Common myeloid progenitor, CD34-positive (primary cell): ENCODE results near the gene ACOT7.

Experiments
- CTCF ChIA-PET: fragments of 350-600 bp; sonication (Branson Sonifier 250); formaldehyde crosslinking; loops from one replicate; lab custom pipeline; 2021; ENCODE audit warnings: antibody characterized with exemption; lab: Charles Lee
- POLR2A ChIA-PET: fragments of 350-600 bp; sonication (Branson Sonifier 250); formaldehyde crosslinking; loops from one replicate; lab custom pipeline; 2021; ENCODE audit warnings: antibody characterized with exemption; lab: Charles Lee
- DNase-seq, 3 donors: peaks; one replicate each; pipeline versions ENCODE4 v3.0.0 to v3.0.0-alpha.2; 2013
- H3K27ac ChIP-seq, 2 experiments: 1 replicate in 1 of 2; 2 replicates in 1 of 2; pipeline ENCODE4 v1.7.0; 2013; ENCODE audit warnings: inconsistent platforms in 2 of 2, low read length in 2 of 2, mild to moderate bottlenecking in 2 of 2, low read depth in 1 of 2, moderate library complexity in 1 of 2; ENCODE audit not compliant: severe bottlenecking in 2 of 2, insufficient read depth in 1 of 2, poor library complexity in 1 of 2
- H3K27me3 ChIP-seq, 5 experiments: replicated peaks in 2 of 5; 1 replicate in 3 of 5; 2 replicates in 2 of 5; pipeline versions ENCODE4 v1.6.1 to v1.7.0; 2013; ENCODE audit warnings: low read length in 4 of 5, mild to moderate bottlenecking in 2 of 5, moderate library complexity in 2 of 5, inconsistent platforms in 1 of 5; ENCODE audit not compliant: insufficient read depth in 5 of 5, control insufficient read depth in 4 of 5
- H3K36me3 ChIP-seq, 4 experiments: 1 replicate in 2 of 4; 2 replicates in 2 of 4; pipeline versions ENCODE4 v1.6.1 to v1.7.0; 2013; ENCODE audit warnings: low read length in 3 of 4, control low read depth in 1 of 4, mild to moderate bottlenecking in 1 of 4; ENCODE audit not compliant: control insufficient read depth in 4 of 4, insufficient read depth in 4 of 4
- H3K4me1 ChIP-seq, 4 experiments: 1 replicate in 3 of 4; 2 replicates in 1 of 4; pipeline versions ENCODE4 v1.6.1 to v1.7.1; 2013; ENCODE audit warnings: low read length in 3 of 4, mild to moderate bottlenecking in 3 of 4, control low read depth in 1 of 4, inconsistent platforms in 1 of 4, moderate library complexity in 1 of 4; ENCODE audit not compliant: control insufficient read depth in 4 of 4, insufficient read depth in 4 of 4; ENCODE audit errors: control extremely low read depth in 1 of 4
- H3K4me3 ChIP-seq, 7 experiments: 1 replicate in 4 of 7; 2 replicates in 3 of 7; pipeline versions ENCODE4 v1.5.1 to v1.7.0; 2013; ENCODE audit warnings: mild to moderate bottlenecking in 7 of 7, low read length in 6 of 7, moderate library complexity in 6 of 7, inconsistent platforms in 2 of 7, low read depth in 2 of 7, control low read depth in 1 of 7; ENCODE audit not compliant: insufficient read depth in 4 of 7, control insufficient read depth in 1 of 7; ENCODE audit errors: extremely low read depth in 1 of 7
- H3K9me3 ChIP-seq, 5 experiments: 1 replicate in 4 of 5; 2 replicates in 1 of 5; pipeline versions ENCODE4 v1.6.1 to v1.7.1; 2013; ENCODE audit warnings: low read length in 4 of 5, mild to moderate bottlenecking in 2 of 5, inconsistent platforms in 1 of 5, low read depth in 1 of 5, moderate library complexity in 1 of 5; ENCODE audit not compliant: control insufficient read depth in 4 of 5, insufficient read depth in 2 of 5; ENCODE audit errors: control extremely low read depth in 1 of 5
- WGBS: methylation state at CpG from one replicate; pipeline ENCODE4 v1.1.5; 2013; ENCODE audit not compliant: insufficient coverage; 5-methylcytosine and 5-hydroxymethylcytosine counted together

The ACOT7 gene

DNA sequence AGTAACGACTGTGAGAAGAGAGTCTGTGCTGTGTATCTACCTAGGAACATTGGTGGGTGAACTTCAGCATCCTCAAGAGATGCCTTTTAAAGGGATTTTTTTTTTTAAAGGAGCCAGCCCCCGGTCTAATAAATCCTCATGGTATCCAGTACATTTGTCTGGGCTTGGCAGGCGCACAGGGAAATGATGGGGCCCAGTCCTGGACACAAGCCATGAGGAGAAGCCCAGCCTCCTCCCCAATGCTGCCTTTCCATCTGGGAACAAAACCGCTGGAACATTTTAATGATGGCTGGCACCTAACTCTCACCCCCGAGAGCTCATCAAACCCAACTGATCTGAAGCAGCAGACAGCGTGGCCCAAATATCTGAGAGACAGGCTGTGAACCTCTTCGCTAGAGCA lies 64.2 kb downstream of the ACOT7 start:
- CTCF ChIA-PET, result interaction anchor here (1.3 kb wide), 1 partner anchor 15 kb away, joined by 3 read pairs; no protein-coding TSS in a partner anchor

DNA sequence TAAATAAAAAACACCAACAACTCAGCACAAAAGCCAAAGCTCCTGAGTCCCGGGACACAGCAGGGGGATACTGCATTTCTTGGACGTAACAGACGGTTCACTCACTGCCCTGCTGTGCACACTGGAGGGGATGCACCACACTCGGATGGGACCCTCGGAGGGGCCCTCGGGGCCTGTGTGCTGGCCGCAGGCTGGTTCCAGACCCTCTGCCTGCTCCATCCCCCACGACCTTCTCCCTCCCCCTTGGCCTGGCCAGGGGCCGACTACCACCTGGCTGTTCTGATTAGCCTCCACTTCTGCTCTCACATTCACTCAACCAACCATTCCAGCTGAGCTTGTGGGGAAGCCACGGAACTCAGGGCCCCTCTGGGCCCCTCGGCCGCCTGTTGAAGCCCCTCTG lies 64.9 kb downstream of the ACOT7 start:
- no peaks in the 10 kb centered on the region for H3K9me3 ChIP-seq
- ChIA-PET CTCF (interaction anchor here (1.3 kb wide), 1 partner anchor 16 kb away, joined by 3 read pairs; no protein-coding TSS in a partner anchor), POLR2A (no interaction called here)
- DNase-seq, result no peak
- H3K36me3 ChIP-seq, result peaks cover 0 to 28% (median 8%) of the 10 kb centered on the region in 4 experiments
- H3K4me3 ChIP-seq, result no peak overlapping the region
- H3K4me1 ChIP-seq, result no peaks in the 10 kb centered on the region
- no peaks in the 10 kb centered on the region for H3K27me3 ChIP-seq
- WGBS, result 99% methylated on average over 12 of the region's 12 CpGs
- H3K27ac ChIP-seq, result no peak overlapping the region

More for the DNA sequence above, 64.2 kb downstream of the ACOT7 start:
- Histone ChIP-seq H3K27ac (no peak overlapping the region), H3K27me3 (no peaks in the 10 kb centered on the region), H3K4me1 (no peaks in the 10 kb centered on the region), H3K36me3 (peaks cover 0 to 31% (median 8%) of the 10 kb centered on the region in 4 experiments), H3K4me3 (no peak overlapping the region), H3K9me3 (no peaks in the 10 kb centered on the region)
- no peak for DNase-seq
- POLR2A ChIA-PET, result no interaction called here
- 95% methylated on average over 6 of the region's 7 CpGs for WGBS

DNA sequence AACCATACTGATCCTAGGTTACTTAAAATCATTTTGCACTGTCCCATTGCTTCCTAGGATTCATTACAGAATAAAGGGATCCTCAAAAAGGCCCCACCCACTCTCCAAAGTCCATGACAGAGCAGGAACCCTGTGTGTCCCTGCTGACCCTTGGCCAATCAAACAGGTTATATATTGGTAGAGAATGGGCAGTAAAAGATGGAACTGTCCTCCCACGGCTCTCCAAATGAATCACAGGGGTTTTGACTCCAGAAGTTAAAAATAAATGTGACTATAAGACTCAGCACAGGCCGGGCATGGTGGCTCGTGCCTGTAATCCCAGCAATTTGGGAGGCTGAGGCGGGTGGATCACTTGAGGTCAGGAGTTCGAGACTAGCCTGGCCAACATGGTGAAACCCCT lies 65.5 kb downstream of the ACOT7 start:
- Histone ChIP-seq H3K27me3 (no peaks in the 10 kb centered on the region), H3K4me1 (no peaks in the 10 kb centered on the region), H3K9me3 (no peaks in the 10 kb centered on the region), H3K4me3 (no peak overlapping the region), H3K27ac (no peak overlapping the region), H3K36me3 (peaks cover 0 to 28% (median 8%) of the 10 kb centered on the region in 4 experiments)
- no peak for DNase-seq
- ChIA-PET POLR2A (no interaction called here), CTCF (no interaction called here)
- WGBS, result 93% methylated on average over 4 of the region's 5 CpGs

GRCh38 chr1:6325482-6325881 lies 68.1 kb downstream of the ACOT7 start:
- Histone ChIP-seq H3K36me3 (peaks cover 0 to 22% (median 7%) of the 10 kb centered on the region in 4 experiments), H3K4me1 (no peaks in the 10 kb centered on the region), H3K27me3 (no peaks in the 10 kb centered on the region), H3K4me3 (no peak overlapping the region), H3K27ac (no peak overlapping the region), H3K9me3 (no peaks in the 10 kb centered on the region)
- 96% methylated on average over 5 of the region's 7 CpGs for whole genome bisulfite sequencing
- DNase-seq, result no peak
- ChIA-PET CTCF (no interaction called here), POLR2A (no interaction called here)

- POLR2A ChIA-PET, result no interaction called here
- Histone ChIP-seq H3K4me3 (no peak overlapping the region), H3K4me1 (no peaks in the 10 kb centered on the region), H3K9me3 (no peaks in the 10 kb centered on the region), H3K27ac (no peak overlapping the region), H3K27me3 (no peaks in the 10 kb centered on the region), H3K36me3 (peaks cover 0 to 29% (median 9%) of the 10 kb centered on the region in 4 experiments)
- CTCF ChIA-PET, result no interaction called here
- no peak for DNase-seq
- 96% methylated on average over 7 of the region's 10 CpGs for WGBS
These were observed 71.4 kb downstream of the ACOT7 start for GRCh38 chr1:6322161-6322560.

DNA sequence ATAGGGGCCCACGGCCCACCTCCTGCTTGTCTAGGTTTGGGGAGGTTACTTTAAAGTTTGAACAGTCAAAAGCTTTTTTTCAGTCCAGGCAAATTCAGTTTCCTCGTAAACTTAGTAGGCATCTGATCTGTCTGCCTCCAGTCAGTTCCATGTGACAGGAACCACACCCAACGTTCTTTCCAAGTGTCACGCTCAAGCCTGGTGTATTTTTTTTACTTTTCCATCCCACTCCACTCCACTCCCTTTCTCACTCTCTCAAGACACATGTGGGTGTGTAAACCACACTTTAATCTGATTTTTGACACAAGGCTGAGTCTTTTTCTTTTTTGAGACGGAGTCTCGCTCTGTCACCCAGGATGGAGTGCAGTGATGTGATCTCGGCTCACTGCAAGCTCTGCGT lies 72.4 kb downstream of the ACOT7 start:
- peaks cover 0 to 5% (median 0%) of the 10 kb centered on the region in 4 experiments for H3K4me1 ChIP-seq
- DNase-seq, result no peak
- H3K27me3 ChIP-seq, result no peaks in the 10 kb centered on the region
- no peak overlapping the region for H3K4me3 ChIP-seq
- H3K36me3 ChIP-seq, result peaks cover 0 to 27% (median 7%) of the 10 kb centered on the region in 4 experiments
- no peak overlapping the region for H3K27ac ChIP-seq
- 98% methylated on average over 4 of the region's 8 CpGs for WGBS
- ChIA-PET POLR2A (no interaction called here), CTCF (no interaction called here)
- H3K9me3 ChIP-seq, result no peaks in the 10 kb centered on the region

DNA sequence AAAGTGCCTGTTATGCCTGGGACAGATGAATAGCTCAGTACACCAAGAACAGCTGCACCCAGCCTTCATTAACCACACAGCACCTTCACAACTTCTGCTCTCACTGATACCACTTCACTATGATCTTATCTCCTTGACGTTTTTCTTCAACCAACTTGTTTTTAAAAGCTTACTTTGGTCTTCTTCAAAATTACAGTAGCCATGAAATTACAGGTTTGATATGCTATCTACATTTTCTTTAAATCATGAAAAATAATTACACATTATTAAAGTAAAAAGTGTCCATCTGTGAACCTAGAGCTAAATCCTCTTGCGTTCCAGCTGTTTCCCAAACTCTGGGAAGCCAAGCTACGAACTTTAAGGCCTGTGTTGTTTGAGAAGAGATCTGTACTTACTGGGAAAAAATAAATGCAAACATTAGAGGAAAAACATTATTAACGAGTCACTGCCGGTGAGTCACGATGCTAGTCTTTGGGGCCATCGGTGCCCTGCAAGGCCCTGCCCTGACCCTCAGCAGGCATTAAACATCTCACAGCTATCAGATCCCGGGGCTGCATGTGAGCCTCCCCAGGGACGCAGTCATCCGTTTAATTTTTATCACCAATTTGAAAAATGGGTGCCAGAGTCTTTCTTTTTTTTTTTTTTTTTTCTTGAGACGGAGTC lies 76.3 kb downstream of the ACOT7 start:
- peak in 2 of 3 donors; percentile 40 to 64 for DNase-seq
- H3K4me3 ChIP-seq, result no peak overlapping the region
- peaks cover 0 to 5% (median 0%) of the 10 kb centered on the region in 4 experiments for H3K4me1 ChIP-seq
- POLR2A ChIA-PET, result no interaction called here
- peaks cover 0 to 32% (median 3%) of the 10 kb centered on the region in 4 experiments for H3K36me3 ChIP-seq
- H3K9me3 ChIP-seq, result no peaks in the 10 kb centered on the region
- H3K27me3 ChIP-seq, result no peaks in the 10 kb centered on the region
- WGBS, result 89% methylated on average over 5 of the region's 11 CpGs
- H3K27ac ChIP-seq, result peak overlapping the region in 1 of 2 experiments; percentile 45
- CTCF ChIA-PET, result interaction anchor here (1.1 to 1.5 kb wide), 2 partner anchors 22 to 32 kb away, joined by 3 read pairs; no protein-coding TSS in a partner anchor
